Central memory CD8-positive, alpha-beta T cell (primary cell): ENCODE data around the gene FMN2.

Experiments
- ATAC-seq: fragments of 150-1000 bp; cut with Tn5 transposase; replicated peaks from 2 replicates; pipeline ENCODE4 v1.10.0; 2022; ENCODE audit warnings: mild to moderate bottlenecking, moderate FRiP score, moderate number of reproducible peaks; ENCODE audit not compliant: poor library complexity, severe bottlenecking; ENCODE audit errors: extremely low read depth
- DNase-seq, 2 donors: peaks; one replicate each; pipeline ENCODE4 v3.0.0; 2021; ENCODE audit warnings: low spot score in 2 of 2
- H3K27ac Mint-ChIP-seq: one replicate; pipeline ENCODE4 v1.8.0; 2022; ENCODE audit warnings: low read depth, mild to moderate bottlenecking, moderate library complexity, mixed read lengths
- H3K27me3 Mint-ChIP-seq: one replicate; pipeline ENCODE4 v1.8.0; 2022; ENCODE audit warnings: mixed read lengths
- H3K36me3 Mint-ChIP-seq: one replicate; pipeline ENCODE4 v1.8.0; 2022; ENCODE audit warnings: mild to moderate bottlenecking, moderate library complexity, mixed read lengths; ENCODE audit not compliant: insufficient read depth
- H3K4me1 Mint-ChIP-seq: one replicate; pipeline ENCODE4 v1.8.0; 2022; ENCODE audit warnings: mixed read lengths
- H3K4me3 Mint-ChIP-seq: one replicate; pipeline ENCODE4 v1.8.0; 2022; ENCODE audit warnings: mild to moderate bottlenecking, moderate library complexity, mixed read lengths
- H3K9me3 Mint-ChIP-seq: one replicate; pipeline ENCODE4 v1.8.0; 2022; ENCODE audit warnings: mixed read lengths

Gene FMN2

GRCh38 chr1:240423246-240423924, 331.7 kb downstream of the FMN2 start:
- no peak for ATAC-seq
- Mint-ChIP-seq H3K27me3 (no peaks in the 10 kb centered on the region), H3K4me1 (no peaks in the 10 kb centered on the region), H3K9me3 (peaks cover 13% of the 10 kb centered on the region), H3K4me3 (no peak overlapping the region), H3K36me3 (no peaks in the 10 kb centered on the region), H3K27ac (no peak overlapping the region)
- DNase-seq = no peak

- Mint-ChIP-seq H3K36me3 (no peaks in the 10 kb centered on the region), H3K27ac (no peak overlapping the region), H3K4me1 (no peaks in the 10 kb centered on the region), H3K4me3 (no peak overlapping the region), H3K27me3 (no peaks in the 10 kb centered on the region), H3K9me3 (peaks cover 22% of the 10 kb centered on the region)
- ATAC-seq = no peak
- no peak for DNase-seq
Measured at GRCh38 chr1:240424740-240425464, 333.2 kb downstream of the FMN2 start.

- no peak overlapping the region for H3K4me3 Mint-ChIP-seq
- H3K36me3 Mint-ChIP-seq = no peaks in the 10 kb centered on the region
- no peak for ATAC-seq
- no peaks in the 10 kb centered on the region for H3K27me3 Mint-ChIP-seq
- H3K27ac Mint-ChIP-seq = no peak overlapping the region
- H3K9me3 Mint-ChIP-seq = peaks cover 15% of the 10 kb centered on the region
- DNase-seq = no peak
- H3K4me1 Mint-ChIP-seq = no peaks in the 10 kb centered on the region
Measured at GRCh38 chr1:240426051-240426450, 334.4 kb downstream of the FMN2 start.

DNA sequence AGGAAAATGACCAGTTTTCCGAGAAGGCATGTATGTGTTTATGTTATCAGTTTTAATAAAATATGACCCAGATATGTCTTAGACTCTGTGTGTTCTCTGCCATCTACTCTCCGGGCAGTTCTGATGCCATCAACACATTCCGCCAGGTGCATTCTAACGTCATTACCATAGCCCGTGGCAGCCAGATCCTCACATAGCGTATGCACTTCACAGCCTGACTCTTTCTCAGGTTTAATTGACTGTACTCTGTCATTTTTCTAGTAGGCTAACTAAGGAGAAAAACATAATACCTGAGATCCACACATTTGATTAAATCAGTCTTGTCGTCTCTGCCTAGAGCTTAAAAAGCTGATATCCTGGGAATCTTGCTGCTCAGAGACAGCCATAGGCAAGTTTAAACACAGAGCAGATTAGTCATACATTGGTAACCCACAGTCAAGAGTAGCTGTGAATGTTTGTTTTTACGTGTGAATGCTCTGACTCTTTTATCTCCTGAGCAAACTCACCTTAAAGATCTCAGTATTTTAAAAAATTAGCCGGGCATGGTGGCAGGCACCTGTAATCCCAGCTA, 344.4 kb downstream of the FMN2 start:
- no peak for DNase-seq
- Mint-ChIP-seq H3K4me3 (no peak overlapping the region), H3K27me3 (no peaks in the 10 kb centered on the region), H3K36me3 (no peaks in the 10 kb centered on the region), H3K27ac (no peak overlapping the region), H3K4me1 (no peaks in the 10 kb centered on the region), H3K9me3 (peaks cover 5% of the 10 kb centered on the region)
- no peak for ATAC-seq

DNA sequence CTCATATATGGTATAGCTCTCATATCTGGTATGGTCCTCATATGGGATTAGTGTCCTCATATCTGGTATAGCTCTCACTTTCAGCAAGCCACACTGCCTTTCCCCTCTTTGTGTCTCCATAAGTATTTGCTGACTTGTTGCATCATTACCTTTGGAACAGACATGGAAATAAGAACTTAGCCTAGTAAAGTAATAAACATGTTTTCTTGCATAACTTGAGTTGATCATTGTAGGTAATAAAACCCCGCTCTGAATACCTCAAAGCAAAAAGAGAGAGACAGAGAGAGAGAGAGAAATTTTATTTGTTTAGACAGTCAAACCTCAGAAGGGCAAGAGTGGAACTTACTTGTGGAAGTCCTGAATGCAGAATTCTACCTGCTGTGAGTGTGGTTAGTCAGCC, 350.0 kb downstream of the FMN2 start:
- H3K9me3 Mint-ChIP-seq = no peaks in the 10 kb centered on the region
- H3K27me3 Mint-ChIP-seq = no peaks in the 10 kb centered on the region
- no peaks in the 10 kb centered on the region for H3K4me1 Mint-ChIP-seq
- H3K36me3 Mint-ChIP-seq = no peaks in the 10 kb centered on the region
- no peak for DNase-seq
- no peak for ATAC-seq
- no peak overlapping the region for H3K4me3 Mint-ChIP-seq
- H3K27ac Mint-ChIP-seq = no peak overlapping the region

GRCh38 chr1:240445369-240445768, 353.7 kb downstream of the FMN2 start:
- no peaks in the 10 kb centered on the region for H3K27me3 Mint-ChIP-seq
- ATAC-seq (no peak), DNase-seq (no peak)
- H3K36me3 Mint-ChIP-seq = no peaks in the 10 kb centered on the region
- no peaks in the 10 kb centered on the region for H3K4me1 Mint-ChIP-seq
- no peak overlapping the region for H3K4me3 Mint-ChIP-seq
- peaks cover 5% of the 10 kb centered on the region for H3K9me3 Mint-ChIP-seq
- no peak overlapping the region for H3K27ac Mint-ChIP-seq

- peaks cover 4% of the 10 kb centered on the region for H3K9me3 Mint-ChIP-seq
- no peaks in the 10 kb centered on the region for H3K27me3 Mint-ChIP-seq
- no peak overlapping the region for H3K27ac Mint-ChIP-seq
- no peak for DNase-seq
- no peaks in the 10 kb centered on the region for H3K4me1 Mint-ChIP-seq
- H3K36me3 Mint-ChIP-seq = no peaks in the 10 kb centered on the region
- H3K4me3 Mint-ChIP-seq = no peak overlapping the region
- no peak for ATAC-seq
Measured at GRCh38 chr1:240455228-240455821, 363.6 kb downstream of the FMN2 start.

DNA sequence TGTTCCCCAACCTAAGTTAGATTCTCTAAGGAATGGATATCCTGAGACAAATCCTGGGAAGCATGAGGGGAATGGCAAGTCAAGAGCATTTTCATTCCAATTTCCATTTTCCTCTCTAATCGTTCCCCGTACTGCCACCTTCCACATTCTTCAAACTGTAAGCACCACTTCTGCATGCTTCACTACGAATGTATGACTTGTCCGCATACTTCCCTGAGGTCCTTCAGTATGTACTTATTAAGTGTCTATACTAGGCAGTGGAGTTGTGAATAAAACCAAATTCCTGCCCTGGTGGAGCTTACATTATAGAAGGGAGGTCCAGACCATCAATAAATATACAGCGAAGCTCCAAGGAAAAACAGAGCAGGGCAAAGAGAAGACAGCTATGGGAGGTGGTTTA, 365.5 kb downstream of the FMN2 start:
- Mint-ChIP-seq H3K9me3 (peaks cover 4% of the 10 kb centered on the region), H3K27ac (no peak overlapping the region), H3K4me3 (no peak overlapping the region), H3K27me3 (no peaks in the 10 kb centered on the region), H3K4me1 (no peaks in the 10 kb centered on the region), H3K36me3 (no peaks in the 10 kb centered on the region)
- no peak for ATAC-seq
- DNase-seq = no peak

DNA sequence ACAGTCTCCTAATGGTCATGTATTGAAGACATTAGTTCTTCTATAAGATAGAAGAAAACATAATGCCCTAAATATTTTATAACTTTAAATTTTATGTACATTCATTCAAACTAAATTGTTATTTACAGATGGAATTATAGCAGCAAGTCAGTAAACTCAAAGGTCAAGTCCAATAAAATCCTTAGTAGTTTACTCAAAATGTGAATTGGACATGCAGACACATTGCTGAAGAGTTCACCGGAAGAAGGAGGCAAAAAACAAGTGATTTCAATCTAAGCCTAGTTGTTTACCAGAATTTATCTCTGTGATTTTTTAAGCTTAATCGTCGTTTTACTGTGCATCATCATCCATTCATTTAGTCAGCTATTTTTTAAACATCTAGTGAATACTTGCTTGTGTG, 370.6 kb downstream of the FMN2 start:
- no peak overlapping the region for H3K4me3 Mint-ChIP-seq
- no peaks in the 10 kb centered on the region for H3K36me3 Mint-ChIP-seq
- no peaks in the 10 kb centered on the region for H3K27me3 Mint-ChIP-seq
- no peak overlapping the region for H3K27ac Mint-ChIP-seq
- ATAC-seq (no peak), DNase-seq (no peak)
- peaks cover 10% of the 10 kb centered on the region for H3K9me3 Mint-ChIP-seq
- no peaks in the 10 kb centered on the region for H3K4me1 Mint-ChIP-seq

DNA sequence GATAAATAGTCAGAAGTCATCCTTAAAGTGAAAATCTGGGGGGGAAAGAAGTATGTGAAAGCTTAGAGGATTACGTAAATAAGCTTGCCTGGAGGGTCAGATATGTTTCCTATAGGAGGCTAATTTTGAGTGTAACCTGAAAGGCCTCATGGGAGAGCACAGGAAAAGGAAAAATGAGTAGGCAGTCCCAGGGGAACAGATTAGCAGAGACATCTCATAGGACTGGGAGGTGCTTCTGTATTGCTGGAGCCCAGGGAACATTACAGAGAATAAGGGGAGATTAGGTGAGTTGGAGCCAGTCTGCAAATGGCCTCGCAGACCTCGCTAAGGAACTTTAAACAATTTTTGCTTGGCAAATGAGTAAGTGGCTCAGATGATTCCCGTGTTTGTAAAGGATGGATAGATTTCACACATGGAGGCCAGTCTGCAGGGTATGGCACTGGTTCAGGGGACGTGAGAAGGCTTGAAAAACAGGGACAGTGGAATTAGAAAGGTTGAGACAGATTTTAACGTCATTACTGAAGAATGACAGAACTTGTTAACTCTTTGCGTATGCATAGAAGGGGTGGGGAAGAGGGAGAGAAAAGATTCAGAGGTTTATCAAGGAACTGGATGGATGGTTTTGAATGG, 371.2 kb downstream of the FMN2 start:
- DNase-seq = no peak
- Mint-ChIP-seq H3K9me3 (peaks cover 10% of the 10 kb centered on the region), H3K4me1 (no peaks in the 10 kb centered on the region), H3K27me3 (no peaks in the 10 kb centered on the region), H3K4me3 (no peak overlapping the region), H3K27ac (no peak overlapping the region), H3K36me3 (peaks cover 1% of the 10 kb centered on the region)
- ATAC-seq = no peak

GRCh38 chr1:240464099-240464498, 372.4 kb downstream of the FMN2 start:
- H3K27ac Mint-ChIP-seq = no peak overlapping the region
- DNase-seq (no peak), ATAC-seq (no peak)
- peaks cover 2% of the 10 kb centered on the region for H3K36me3 Mint-ChIP-seq
- H3K27me3 Mint-ChIP-seq = no peaks in the 10 kb centered on the region
- no peak overlapping the region for H3K4me3 Mint-ChIP-seq
- H3K4me1 Mint-ChIP-seq = no peaks in the 10 kb centered on the region
- peaks cover 10% of the 10 kb centered on the region for H3K9me3 Mint-ChIP-seq

GRCh38 chr1:240465531-240465940, 373.9 kb downstream of the FMN2 start:
- ATAC-seq (no peak), DNase-seq (no peak)
- Mint-ChIP-seq H3K27me3 (no peaks in the 10 kb centered on the region), H3K36me3 (peaks cover 2% of the 10 kb centered on the region), H3K4me3 (no peak overlapping the region), H3K4me1 (no peaks in the 10 kb centered on the region), H3K9me3 (peaks cover 10% of the 10 kb centered on the region), H3K27ac (no peak overlapping the region)
